HepG2 (cell line): Measurements from ENCODE around the gene EPHA6. TPM values are rescaled to one million over a fixed set of nuclear protein-coding genes. Genes with fewer than 3 reads are reported as not detected.

Source experiments
- EP300 ChIP-seq, 3 experiments: sonication (generic) in 1 of 3; formaldehyde crosslinking in 1 of 3; IDR thresholded peaks; 2 replicates each; pipeline versions ENCODE4 v1.5.1 to v1.6.1; 2011 to 2020; ENCODE audit warnings: low read depth in 2 of 3, low read length in 2 of 3, borderline replicate concordance in 1 of 3, improper control_type of control experiment in 1 of 3, mild to moderate bottlenecking in 1 of 3, missing genetic modification reagents in 1 of 3, moderate library complexity in 1 of 3
- MBNL3 ChIP-seq: fragments of 250-450 bp; sonication (Bioruptor Pico); conservative IDR thresholded peaks from 2 replicates; pipeline ENCODE4 v1.8.0; 2022; ENCODE audit warnings: mild to moderate bottlenecking, inconsistent platforms
- NR2F2 ChIP-seq: IDR thresholded peaks from 2 replicates; pipeline ENCODE4 v1.6.1; 2012; ENCODE audit warnings: low read depth, inconsistent platforms, borderline replicate concordance
- ZNF260 ChIP-seq: sonication (generic); formaldehyde crosslinking; IDR thresholded peaks from 2 replicates; pipeline ENCODE4 v1.4.0; 2020; ENCODE audit warnings: missing genetic modification reagents, low read depth, mild to moderate bottlenecking, borderline replicate concordance
- polyA plus RNA-seq, 8 experiments: library from polyadenylated mRNA; depleted of rRNA in 3 of 8; stranded (reverse) in 7 of 8; unstranded in 1 of 8; fragments of >200 nt; fragmentation: Illumina TruSeq in 4 of 8; extraction: Trizol in 4 of 8; gene quantifications; 2 replicates each; pipeline versions ENCODE4 v1.2.1 to v1.2.3, GENCODE V29; 2011 to 2016; ENCODE audit warnings: low read depth in 4 of 8, missing spikeins in 1 of 8, mixed read lengths in 1 of 8; ENCODE audit not compliant: insufficient read depth in 1 of 8
- total RNA-seq, 5 experiments: library from RNA; depleted of rRNA; stranded (reverse); fragments of >200 nt; fragmentation: Illumina TruSeq; extraction: Trizol; gene quantifications; 2 replicates each; pipeline ENCODE4 v1.2.3, GENCODE V29; 2016; ENCODE audit warnings: low read depth in 1 of 5
- TF ChIP-seq, protein P1 (sequence below): fragments of 450-650 bp; IDR thresholded peaks from 2 replicates; pipeline ENCODE4 v1.6.1; 2017; ENCODE audit warnings: mild to moderate bottlenecking
- TF ChIP-seq, protein P2 (sequence below): sonication (generic); formaldehyde crosslinking; IDR thresholded peaks from 2 replicates; pipeline ENCODE4 v1.5.1; 2020; ENCODE audit warnings: missing genetic modification reagents, mild to moderate bottlenecking, borderline replicate concordance

Gene EPHA6
- total and polyA plus RNA-seq, 2 of the 13 experiments (the other 11 are each of a cell fraction or from before 2014, with no cell fraction given), result not detected

DNA sequence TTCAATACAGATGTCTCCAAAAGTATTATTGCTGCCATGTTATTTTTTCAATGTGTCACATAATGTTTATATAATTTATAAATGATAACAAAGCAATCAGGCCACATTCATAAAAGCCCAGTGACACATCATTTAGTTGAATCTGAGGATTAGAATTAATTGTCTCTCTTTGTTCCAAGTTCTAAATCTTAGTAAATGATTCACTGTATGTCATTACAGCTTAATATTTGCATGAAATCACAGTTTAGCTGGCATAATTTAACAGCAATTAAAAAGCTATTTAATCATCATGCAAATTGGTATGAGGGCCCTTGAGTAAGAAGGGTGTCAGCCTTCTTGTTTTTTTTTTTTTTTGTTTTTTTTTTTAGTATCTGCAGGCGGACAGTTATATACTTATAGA lies 427.0 kb downstream of the EPHA6 start (continued):
- no peak for TF ChIP-seq MBNL3
- TF ChIP-seq NR2F2, result no peak
- TF ChIP-seq, protein P1, sequence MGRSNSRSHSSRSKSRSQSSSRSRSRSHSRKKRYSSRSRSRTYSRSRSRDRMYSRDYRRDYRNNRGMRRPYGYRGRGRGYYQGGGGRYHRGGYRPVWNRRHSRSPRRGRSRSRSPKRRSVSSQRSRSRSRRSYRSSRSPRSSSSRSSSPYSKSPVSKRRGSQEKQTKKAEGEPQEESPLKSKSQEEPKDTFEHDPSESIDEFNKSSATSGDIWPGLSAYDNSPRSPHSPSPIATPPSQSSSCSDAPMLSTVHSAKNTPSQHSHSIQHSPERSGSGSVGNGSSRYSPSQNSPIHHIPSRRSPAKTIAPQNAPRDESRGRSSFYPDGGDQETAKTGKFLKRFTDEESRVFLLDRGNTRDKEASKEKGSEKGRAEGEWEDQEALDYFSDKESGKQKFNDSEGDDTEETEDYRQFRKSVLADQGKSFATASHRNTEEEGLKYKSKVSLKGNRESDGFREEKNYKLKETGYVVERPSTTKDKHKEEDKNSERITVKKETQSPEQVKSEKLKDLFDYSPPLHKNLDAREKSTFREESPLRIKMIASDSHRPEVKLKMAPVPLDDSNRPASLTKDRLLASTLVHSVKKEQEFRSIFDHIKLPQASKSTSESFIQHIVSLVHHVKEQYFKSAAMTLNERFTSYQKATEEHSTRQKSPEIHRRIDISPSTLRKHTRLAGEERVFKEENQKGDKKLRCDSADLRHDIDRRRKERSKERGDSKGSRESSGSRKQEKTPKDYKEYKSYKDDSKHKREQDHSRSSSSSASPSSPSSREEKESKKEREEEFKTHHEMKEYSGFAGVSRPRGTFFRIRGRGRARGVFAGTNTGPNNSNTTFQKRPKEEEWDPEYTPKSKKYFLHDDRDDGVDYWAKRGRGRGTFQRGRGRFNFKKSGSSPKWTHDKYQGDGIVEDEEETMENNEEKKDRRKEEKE, result no peak
- TF ChIP-seq, protein P2, sequence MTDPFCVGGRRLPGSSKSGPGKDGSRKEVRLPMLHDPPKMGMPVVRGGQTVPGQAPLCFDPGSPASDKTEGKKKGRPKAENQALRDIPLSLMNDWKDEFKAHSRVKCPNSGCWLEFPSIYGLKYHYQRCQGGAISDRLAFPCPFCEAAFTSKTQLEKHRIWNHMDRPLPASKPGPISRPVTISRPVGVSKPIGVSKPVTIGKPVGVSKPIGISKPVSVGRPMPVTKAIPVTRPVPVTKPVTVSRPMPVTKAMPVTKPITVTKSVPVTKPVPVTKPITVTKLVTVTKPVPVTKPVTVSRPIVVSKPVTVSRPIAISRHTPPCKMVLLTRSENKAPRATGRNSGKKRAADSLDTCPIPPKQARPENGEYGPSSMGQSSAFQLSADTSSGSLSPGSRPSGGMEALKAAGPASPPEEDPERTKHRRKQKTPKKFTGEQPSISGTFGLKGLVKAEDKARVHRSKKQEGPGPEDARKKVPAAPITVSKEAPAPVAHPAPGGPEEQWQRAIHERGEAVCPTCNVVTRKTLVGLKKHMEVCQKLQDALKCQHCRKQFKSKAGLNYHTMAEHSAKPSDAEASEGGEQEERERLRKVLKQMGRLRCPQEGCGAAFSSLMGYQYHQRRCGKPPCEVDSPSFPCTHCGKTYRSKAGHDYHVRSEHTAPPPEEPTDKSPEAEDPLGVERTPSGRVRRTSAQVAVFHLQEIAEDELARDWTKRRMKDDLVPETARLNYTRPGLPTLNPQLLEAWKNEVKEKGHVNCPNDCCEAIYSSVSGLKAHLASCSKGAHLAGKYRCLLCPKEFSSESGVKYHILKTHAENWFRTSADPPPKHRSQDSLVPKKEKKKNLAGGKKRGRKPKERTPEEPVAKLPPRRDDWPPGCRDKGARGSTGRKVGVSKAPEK, result no peak
- TF ChIP-seq EP300 (IDR thresholded peaks at IDR 0.05; ENCODE audit: low read depth in 2 of 2, low read length in 2 of 2), result no peak
- TF ChIP-seq EP300 (CRISPR knock-in tag; IDR thresholded peaks at IDR 0.05; ENCODE audit: borderline replicate concordance), result no peak
- TF ChIP-seq ZNF260, result no peak
